GM19438 (cell line): ENCODE data around the gene PDGFRB.
A peak's percentile ranks its signal among the peaks of the same experiment; 100 is the strongest.

ENCODE experiments used
- ATAC-seq: cut with Tn5 transposase; IDR thresholded peaks from one replicate; pipeline ENCODE4 v1.9.1; 2021; ENCODE audit warnings: low read depth; ENCODE audit not compliant: unreplicated experiment

PDGFRB gene

GRCh38 chr5:150133581-150134197, 22.0 kb downstream of the PDGFRB start:
- ATAC-seq: no peak

- ATAC-seq: no peak
These were observed 22.9 kb downstream of the PDGFRB start for GRCh38 chr5:150132740-150133139.

DNA sequence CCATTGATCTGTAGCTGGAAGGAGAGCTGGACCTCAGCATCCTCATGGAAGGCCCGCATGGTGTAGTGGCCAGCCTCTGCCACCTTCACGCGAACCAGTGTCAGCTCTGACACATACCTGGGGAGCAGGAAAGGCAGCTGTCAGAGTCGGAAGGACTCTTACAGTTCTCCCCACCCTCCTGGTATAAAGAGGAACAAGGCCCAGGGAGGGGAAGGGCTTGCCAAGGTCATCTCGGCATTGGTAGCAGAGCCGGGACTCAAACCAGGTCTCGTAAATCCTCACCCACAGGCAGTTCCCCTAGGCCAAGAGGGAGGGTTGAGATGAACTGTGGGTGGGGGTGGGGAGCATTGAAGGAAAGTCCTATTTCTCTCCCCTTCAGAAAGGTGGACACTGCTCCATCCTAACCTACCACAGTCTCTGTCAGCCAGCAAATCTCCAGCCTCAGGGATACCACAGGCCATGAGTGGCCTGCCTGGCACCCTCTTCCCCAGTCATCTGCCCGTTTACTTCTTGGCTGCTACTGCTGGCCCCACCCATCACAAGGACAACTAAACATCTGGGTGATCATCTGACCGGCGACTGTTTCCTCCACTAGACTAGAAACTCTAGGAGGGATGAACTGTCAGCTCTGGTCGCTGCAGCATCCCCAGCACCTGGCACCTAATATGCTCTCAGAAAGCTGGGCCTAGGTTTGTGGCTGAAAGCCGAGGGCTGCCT, 23.5 kb downstream of the PDGFRB start:
- no peak for ATAC-seq

- ATAC-seq: no peak
These were observed 24.2 kb downstream of the PDGFRB start for GRCh38 chr5:150131461-150131860.

DNA sequence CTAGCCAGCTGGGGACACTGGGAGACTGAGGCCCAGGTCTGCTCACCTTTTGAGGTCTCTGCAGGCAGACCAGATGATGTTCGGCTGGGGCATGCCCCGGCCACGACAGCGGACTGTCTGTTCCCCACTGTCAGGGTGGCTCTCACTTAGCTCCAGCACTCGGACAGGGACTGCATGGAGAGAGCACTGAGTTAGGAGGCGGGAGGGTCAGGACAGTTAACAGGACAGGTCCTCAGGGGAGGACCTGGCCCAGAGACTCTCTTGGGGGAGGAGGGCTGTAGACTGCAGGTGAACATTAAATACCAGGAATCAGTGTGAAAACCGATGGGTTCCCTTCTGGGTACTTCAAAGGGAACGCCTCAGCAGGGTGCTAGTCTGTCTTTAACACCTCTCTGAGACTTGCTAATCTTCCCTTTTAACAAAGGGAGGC, 25.1 kb downstream of the PDGFRB start:
- ATAC-seq: no peak

- no peak for ATAC-seq
These were observed 25.7 kb downstream of the PDGFRB start for GRCh38 chr5:150129813-150130492.

GRCh38 chr5:150129454-150129812, 26.2 kb downstream of the PDGFRB start:
- ATAC-seq: no peak

- no peak for ATAC-seq
These were observed 28.8 kb downstream of the PDGFRB start for GRCh38 chr5:150126921-150127265.

- no peak for ATAC-seq
These were observed 29.3 kb downstream of the PDGFRB start for GRCh38 chr5:150126199-150126920.

DNA sequence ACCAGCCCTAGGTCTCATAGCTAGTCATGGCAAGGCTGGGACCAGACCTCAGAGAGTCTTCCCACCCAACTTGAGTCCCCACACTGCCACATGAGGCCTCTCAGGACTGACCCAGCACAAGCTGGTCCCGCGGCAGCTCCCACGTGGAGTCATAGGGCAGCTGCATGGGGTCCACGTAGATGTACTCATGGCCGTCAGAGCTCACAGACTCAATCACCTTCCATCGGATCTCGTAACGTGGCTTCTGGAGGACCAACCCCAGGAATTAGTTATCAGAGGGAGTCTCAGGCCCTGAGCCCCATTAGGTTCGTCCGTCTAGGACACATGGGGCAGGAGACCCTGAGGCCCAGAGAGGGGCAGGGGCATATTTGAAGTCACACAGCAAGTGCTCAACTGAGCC, 30.3 kb downstream of the PDGFRB start:
- ATAC-seq: no peak

DNA sequence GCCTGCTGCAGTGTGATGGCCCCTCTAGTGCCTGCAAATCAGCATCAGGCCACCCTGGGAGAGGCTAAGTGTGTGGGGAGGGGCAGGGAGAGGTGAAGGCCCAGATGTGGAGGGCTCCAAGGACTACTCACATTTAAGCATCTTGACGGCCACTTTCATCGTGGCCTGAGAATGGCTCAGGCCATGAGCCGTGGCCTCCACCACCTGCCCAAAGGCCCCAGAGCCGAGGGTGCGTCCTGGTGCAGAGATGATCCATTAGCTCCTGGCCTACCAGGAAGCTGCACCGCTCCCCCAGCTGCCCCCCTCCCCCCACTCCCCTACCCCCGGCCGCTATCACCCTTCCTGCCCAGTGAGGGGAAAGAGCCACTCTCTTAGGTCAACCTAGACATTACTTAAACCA, 31.0 kb downstream of the PDGFRB start:
- ATAC-seq: no peak

DNA sequence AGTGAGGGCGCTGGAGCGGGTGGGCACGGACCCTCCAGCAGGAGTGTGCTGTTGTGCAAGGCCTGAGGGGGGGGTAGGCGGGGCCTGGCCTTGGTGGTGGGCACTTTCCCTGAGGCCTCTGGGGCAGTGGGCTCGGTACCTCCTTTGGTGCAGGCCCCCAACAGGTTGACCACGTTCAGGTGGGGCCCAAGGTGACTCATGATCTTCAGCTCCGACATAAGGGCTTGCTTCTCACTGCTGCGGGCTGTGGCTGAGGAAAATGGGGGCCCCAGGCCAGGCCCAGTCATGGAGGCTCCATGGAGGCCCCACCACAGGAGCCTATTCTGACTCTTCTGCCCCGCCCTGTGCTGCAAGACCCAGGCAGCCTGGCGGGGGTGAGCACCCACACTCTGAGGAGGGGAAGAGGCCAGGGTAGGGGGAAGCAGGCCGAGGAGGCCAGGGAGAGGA, 31.5 kb downstream of the PDGFRB start:
- no peak for ATAC-seq

GRCh38 chr5:150123542-150123941, 32.1 kb downstream of the PDGFRB start:
- ATAC-seq: no peak

DNA sequence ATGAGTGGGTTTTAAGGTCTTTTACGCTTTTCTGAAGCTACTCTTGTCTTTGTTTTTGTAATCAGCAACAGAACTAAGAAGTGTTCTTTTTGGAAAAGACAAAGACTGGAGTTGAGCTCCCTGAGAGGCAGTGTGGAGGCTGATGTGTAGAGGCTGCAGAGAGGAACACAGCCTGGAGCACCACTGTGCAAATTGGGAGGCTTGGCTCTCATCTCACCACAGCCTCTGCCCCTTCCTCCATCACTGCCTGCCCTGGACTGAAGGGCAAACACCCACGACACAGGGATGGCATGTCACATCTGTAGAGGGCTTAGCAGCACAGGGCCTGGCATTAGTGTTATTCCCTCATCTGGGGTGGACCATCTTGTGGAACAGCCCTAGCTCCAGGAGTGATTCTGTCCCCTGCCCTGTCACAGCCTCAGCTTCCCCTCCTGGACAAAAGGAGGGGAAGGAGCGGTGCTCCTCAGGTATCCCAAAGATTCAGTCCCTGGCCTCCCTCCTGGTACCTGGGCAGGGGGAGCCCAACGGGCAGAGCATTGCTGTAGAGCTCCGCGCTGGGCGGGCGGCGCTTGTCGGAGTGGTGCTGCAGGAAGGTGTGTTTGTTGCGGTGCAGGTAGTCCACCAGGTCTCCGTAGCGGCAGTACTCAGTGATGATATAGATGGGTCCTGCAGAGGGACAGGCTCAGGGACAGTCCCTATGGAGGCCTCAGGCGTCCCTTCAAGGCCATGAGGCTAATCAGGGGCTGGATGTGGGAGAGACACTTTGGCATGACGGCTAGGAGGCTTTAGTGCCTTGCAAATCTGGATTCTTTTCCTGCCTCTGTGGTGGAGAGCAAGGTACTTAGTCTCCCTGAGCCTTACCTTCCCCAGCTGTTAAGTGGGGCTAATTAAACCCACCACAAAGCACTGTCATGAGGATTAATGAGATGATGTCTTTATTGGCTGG, 32.8 kb downstream of the PDGFRB start:
- no peak for ATAC-seq

DNA sequence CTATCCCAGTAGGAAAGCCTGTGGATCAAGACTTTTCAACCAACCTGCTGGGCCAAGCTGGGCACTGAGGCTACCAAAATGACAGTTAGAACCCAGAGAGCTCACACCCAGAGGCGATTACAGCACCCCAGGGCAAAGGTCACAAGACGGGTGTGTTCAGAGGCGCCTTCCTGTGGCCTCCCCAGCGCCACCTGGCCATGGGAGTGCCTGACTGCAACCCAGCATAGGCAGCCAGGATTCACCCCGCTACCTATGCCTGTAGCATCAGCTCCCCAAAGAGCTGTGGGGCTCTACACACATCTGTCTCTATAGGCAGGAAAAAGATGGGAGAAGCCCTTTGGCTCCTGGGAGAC, 33.5 kb downstream of the PDGFRB start:
- peak; percentile 80 for ATAC-seq

GRCh38 chr5:150121448-150122157, 34.0 kb downstream of the PDGFRB start:
- ATAC-seq: no peak

- ATAC-seq: no peak
These were observed 34.8 kb downstream of the PDGFRB start for GRCh38 chr5:150120617-150121447.

- no peak for ATAC-seq
These were observed 35.6 kb downstream of the PDGFRB start for GRCh38 chr5:150120062-150120441.
